ENCODE data around the gene ZNF160. TPM values are rescaled to one million over a fixed set of nuclear protein-coding genes. Genes with fewer than 3 reads are reported as not detected.
A peak's percentile ranks its signal among the peaks of the same experiment; 100 is the strongest.

Gene ZNF160
- total RNA-seq, 1 donor: 31.1 TPM

DNA sequence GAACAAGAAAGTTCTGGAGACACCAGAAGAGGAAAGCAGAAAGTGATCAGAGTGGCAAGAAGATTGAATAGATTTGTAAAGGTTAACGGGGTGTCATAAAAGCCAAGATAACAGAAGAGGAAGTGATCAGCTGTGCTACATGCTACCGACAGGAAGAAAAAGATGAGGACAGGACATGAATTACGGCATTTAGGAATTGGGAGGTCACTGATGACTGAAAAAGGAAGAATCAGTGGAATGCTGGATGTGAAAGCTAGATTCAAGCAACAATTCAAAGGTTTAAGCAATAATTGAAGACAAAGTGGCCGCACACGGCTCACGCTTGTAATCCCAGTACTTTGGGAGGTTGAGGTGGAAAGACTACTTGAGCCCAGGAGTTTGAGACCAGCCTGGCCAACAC lies 15.1 kb downstream of the ZNF160 start:
- no peak for DNase-seq (ENCODE audit: low read depth)
- TF ChIP-seq, protein P1, sequence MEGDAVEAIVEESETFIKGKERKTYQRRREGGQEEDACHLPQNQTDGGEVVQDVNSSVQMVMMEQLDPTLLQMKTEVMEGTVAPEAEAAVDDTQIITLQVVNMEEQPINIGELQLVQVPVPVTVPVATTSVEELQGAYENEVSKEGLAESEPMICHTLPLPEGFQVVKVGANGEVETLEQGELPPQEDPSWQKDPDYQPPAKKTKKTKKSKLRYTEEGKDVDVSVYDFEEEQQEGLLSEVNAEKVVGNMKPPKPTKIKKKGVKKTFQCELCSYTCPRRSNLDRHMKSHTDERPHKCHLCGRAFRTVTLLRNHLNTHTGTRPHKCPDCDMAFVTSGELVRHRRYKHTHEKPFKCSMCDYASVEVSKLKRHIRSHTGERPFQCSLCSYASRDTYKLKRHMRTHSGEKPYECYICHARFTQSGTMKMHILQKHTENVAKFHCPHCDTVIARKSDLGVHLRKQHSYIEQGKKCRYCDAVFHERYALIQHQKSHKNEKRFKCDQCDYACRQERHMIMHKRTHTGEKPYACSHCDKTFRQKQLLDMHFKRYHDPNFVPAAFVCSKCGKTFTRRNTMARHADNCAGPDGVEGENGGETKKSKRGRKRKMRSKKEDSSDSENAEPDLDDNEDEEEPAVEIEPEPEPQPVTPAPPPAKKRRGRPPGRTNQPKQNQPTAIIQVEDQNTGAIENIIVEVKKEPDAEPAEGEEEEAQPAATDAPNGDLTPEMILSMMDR (IDR thresholded peaks at IDR 0.05; ENCODE audit: insufficient read depth, low read depth, low read length): no peak
- no peak overlapping the region for H3K4me3 ChIP-seq (ENCODE audit: low read depth, low read length)

DNA sequence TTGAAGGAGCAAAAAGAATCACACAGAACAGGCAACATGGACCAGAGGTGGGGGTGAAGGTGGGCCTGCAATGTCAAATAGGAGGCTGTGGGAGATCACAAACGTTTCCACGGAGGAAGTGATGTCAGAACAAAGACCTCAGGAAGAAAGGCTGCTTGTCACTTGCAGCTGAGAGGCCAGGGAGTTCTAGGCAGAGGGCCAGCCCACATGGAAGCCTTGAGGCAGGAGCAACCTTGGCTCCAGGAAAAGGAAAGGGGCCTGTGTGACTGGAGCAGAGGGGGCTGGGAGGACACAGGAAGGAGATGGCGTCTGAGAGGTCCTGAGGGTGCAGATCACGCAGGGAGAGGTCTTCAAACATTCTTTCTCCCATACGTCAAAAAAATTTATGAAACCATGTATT lies 16.3 kb downstream of the ZNF160 start:
- H3K4me3 ChIP-seq (ENCODE audit: low read depth, low read length): no peak overlapping the region
- TF ChIP-seq, protein P1 (IDR thresholded peaks at IDR 0.05; ENCODE audit: insufficient read depth, low read depth, low read length): no peak
- DNase-seq (ENCODE audit: low read depth): no peak

DNA sequence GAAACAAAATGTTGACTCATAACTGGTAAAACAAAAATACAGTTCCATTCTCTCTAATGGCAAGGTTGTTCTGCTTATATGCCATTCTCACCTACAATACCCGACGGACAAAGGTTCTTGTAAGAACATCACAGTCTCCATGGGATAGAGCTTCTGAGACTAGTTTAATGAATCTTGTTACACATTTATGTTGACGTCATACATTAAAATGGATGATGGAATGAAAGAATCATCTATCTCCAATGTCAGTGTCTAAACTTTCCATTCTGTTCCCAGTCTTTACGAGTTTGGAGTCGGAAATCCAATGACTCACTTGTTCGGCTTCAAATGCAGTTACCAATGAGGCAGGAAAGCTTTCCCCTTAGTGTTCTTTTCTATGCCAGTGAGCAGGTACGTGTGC lies 17.7 kb downstream of the ZNF160 start:
- H3K4me3 ChIP-seq (ENCODE audit: low read depth, low read length): no peak overlapping the region
- TF ChIP-seq, protein P1 (IDR thresholded peaks at IDR 0.05; ENCODE audit: insufficient read depth, low read depth, low read length): no peak
- no peak for DNase-seq (ENCODE audit: low read depth)

DNA sequence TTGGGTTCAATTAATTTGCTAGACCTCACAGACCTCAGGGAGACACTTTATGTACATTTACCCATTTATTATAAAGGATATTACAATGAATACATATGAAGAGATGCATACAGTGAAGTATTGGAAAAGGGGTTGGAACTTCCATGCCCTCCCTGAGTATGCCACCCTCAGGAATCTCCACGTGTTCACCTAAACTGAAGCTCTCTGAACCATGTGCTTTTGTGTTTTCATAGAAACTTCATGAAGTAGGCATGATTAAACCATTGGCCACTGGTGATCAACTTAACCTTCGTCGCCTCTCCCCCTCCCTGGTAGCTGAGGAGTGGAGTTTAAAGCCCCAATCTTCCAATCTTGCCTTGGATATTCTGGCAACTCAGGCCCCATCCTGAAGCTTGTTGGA lies 20.3 kb downstream of the ZNF160 start:
- no peak overlapping the region for H3K4me3 ChIP-seq (ENCODE audit: low read depth, low read length)
- TF ChIP-seq, protein P1 (IDR thresholded peaks at IDR 0.05; ENCODE audit: insufficient read depth, low read depth, low read length): no peak
- DNase-seq (ENCODE audit: low read depth): no peak

DNA sequence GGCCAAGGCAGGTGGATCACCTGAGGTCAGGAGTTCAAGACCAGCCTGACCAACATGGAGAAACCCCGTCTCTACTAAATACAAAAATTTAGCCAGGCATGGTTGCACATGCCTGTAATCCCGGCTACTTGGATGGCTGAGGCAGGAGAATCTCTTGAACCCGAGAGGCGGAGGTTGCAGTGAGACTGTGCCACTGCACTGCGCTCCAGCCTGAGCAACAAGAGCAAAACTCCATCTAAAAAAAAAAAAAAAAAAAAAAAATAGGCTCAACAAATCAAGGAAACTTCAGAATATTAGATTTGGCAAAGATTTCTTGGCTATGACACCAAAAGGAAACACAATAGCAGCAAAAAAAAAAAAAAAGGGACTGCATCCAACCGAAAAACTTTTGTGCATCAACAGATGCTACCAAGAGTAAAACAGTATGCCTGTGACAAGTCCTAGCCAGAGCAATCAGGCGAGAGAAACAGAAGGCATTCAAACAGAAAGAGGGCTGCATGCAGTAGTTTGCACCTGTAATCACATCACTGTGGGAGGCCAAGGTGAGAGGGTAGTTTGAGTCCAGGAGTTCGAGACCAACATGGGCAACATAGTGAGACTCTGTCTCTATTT lies 23.8 kb downstream of the ZNF160 start:
- TF ChIP-seq, protein P1 (IDR thresholded peaks at IDR 0.05; ENCODE audit: insufficient read depth, low read depth, low read length): no peak

DNA sequence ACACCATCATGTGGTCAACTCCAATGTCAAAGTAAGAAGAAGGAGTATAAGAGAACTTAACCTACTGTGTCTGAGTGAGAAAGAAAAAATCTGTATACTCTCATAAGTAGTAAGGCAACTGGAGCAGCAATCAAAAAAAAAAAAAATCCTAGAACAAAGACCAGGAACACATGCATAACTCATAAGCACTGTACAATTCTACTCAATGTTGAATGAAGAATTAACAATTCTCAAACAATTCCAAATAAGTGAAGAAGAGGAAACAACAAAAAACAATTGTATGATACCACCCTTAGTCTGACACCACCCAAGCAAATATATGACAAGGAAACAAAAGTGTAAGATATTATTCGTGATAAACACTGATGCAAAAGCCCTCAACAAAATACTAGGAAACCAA lies 24.6 kb downstream of the ZNF160 start:
- DNase-seq (ENCODE audit: low read depth): no peak
- TF ChIP-seq, protein P1 (IDR thresholded peaks at IDR 0.05; ENCODE audit: insufficient read depth, low read depth, low read length): no peak
- H3K4me3 ChIP-seq (ENCODE audit: low read depth, low read length): no peak overlapping the region

More for the DNA sequence above, 23.8 kb downstream of the ZNF160 start:
- no peak for DNase-seq (ENCODE audit: low read depth)
- no peak overlapping the region for H3K4me3 ChIP-seq (ENCODE audit: low read depth, low read length)

DNA sequence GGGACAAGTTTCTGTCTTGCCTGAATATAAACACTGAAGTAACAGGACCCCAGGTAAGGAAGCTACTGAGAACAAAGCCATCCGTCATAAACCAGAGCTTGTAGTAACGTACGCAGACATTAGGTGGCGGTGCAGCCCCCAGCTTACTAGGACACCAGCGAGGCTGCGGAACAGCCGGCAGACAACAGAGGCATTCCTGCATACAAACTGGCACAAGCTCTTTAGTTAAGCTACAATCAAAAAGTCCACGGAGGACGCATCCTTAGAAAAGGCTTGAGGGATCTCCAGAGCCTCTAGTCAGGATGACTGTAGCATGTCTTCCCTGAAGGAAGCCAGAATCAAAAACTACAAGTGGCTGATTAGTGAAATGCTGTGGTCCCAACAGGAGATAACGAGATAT lies 26.2 kb downstream of the ZNF160 start:
- DNase-seq (ENCODE audit: low read depth): peak; percentile 65
- TF ChIP-seq, protein P1 (IDR thresholded peaks at IDR 0.05; ENCODE audit: insufficient read depth, low read depth, low read length): peak; percentile 77

More for the DNA sequence above, 26.2 kb downstream of the ZNF160 start:
- no peak overlapping the region for H3K4me3 ChIP-seq (ENCODE audit: low read depth, low read length)
